Measurements from ENCODE around the gene CA5A.
A peak's percentile ranks its signal among the peaks of the same experiment; 100 is the strongest.
"Not testable (repeated sequence)": the region's sequence is repeated elsewhere in the genome, so short reads cannot be mapped to it uniquely, and the experiment has no call there.

Gene CA5A

DNA sequence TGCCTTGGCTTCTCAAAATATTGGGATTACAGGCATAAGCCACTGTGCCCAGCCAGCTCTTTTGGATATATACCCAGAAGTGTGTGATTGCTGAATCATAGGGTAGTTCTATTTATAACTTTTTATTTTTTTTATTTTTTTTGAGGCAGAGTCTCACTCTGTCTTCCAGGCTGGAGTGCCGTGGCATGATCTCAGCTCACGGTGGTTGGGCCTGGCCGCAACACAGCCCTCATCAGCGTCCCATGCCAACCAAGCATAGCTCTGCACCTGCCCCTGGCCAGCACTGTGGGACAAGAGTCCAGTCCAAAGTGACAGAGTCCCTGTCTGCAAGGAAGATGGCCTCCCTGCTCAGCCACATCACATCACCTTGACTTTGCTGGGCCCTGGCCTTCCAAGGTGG lies 42.3 kb downstream of the CA5A start:
- not testable (repeated sequence) for DNase-seq (ENCODE audit: low spot score)

DNA sequence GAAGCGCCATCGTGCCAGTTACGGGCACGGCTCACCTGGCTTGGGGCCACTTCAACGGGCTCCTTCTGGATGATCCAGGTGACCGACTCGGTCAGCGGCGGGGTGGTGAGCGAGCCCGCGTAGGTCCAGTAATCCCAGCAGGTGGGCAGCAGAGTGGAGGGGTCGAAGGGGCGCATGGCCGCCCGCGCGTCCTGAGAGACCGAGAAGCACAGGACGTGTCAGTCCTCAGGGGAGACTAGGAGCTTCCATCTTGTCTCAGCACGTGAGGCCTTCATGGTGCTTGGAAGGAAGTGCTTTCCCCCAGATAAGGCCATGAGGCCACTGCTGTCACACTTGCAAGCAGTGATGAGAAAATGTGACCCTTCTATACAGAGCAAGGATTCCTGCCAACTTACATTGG lies 44.6 kb downstream of the CA5A start:
- DNase-seq (ENCODE audit: low spot score) = no peak

DNA sequence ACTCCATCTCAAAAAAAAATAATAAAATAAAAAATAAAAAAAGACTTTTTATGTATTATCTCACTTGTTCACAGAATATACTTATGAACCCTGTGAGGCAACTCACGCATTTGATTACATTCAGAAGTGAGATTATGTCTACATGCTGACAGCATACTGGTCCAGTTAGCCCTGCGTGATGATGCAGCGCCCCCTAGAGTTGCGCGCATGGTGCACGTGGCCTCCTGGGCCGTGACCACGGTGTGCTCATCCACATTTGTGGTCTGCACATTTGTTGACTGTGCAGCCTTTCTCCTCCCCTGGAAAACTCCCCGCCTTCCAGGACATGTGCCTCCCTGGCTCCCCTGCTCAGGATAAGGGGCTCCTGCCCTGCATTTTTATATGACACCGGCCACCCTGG lies 46.6 kb downstream of the CA5A start:
- DNase-seq (ENCODE audit: low spot score) = not testable (repeated sequence)

DNA sequence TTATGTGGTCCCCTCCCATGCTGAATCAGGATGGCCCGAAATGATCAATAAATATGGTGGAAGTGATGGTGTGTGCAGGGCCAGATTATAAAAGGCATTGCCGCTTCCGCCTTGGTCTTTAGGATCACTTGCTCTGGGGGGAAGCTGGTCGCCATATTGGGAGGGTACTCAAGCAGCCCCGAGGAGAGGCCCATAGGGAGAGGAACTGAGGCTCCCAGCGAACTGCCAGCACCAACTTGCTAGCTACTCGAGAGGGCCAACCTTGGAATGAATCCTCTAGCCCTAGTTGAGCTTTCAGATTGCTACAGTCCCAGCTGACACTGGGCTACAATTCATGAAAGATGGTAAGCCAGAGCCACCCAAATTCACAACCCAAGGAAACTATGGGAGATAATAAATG lies 48.0 kb downstream of the CA5A start:
- not testable (repeated sequence) for DNase-seq (ENCODE audit: low spot score)

DNA sequence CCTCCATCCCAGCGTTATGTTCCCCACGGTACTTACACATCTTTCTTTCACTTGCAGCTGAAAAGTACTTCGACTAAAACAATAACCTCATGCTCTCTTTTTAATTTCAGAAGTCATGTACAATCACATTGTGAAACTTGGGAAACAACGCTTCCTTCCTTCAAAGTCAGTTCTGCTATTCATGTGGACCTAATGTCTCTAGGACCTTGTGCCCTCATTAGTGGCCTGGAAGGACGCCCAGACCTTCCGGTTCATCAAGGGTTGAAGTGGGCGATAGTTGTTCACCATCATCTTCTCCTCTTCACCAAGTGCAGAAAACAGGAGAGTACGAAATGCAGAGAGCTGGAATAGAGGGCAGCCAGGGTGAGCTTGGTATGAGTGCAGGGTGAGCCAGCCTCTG lies 48.4 kb downstream of the CA5A start:
- not testable (repeated sequence) for DNase-seq (ENCODE audit: low spot score)

DNA sequence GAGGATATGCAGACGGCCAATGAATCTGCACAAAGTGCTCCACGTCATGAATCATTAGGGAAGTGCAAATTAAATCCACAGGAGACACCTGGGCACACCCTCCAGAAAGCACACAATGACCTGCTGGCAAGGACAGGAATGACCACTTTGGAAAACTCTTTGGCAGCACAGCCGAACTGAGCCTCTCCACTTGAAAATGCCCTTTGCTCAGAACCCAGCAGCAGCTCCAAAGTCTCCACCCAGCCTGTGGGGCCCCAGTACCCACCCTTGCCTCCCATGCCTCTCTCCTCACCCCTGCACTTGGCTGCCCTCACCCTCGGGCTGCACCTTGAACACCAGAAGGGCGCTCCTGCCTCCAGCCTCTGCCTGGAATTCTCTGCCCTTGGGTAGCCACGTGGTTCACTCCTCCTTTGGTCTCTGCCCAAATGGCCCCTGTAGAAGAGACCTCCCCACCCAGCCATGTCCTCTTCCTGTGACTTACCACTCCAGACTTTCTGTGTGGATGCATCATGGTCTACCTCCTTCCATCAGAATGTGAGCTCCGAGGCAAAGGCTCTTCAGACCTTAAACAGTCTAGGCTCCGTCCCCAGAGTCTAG lies 50.9 kb downstream of the CA5A start:
- not testable (repeated sequence) for DNase-seq (ENCODE audit: low spot score)

DNA sequence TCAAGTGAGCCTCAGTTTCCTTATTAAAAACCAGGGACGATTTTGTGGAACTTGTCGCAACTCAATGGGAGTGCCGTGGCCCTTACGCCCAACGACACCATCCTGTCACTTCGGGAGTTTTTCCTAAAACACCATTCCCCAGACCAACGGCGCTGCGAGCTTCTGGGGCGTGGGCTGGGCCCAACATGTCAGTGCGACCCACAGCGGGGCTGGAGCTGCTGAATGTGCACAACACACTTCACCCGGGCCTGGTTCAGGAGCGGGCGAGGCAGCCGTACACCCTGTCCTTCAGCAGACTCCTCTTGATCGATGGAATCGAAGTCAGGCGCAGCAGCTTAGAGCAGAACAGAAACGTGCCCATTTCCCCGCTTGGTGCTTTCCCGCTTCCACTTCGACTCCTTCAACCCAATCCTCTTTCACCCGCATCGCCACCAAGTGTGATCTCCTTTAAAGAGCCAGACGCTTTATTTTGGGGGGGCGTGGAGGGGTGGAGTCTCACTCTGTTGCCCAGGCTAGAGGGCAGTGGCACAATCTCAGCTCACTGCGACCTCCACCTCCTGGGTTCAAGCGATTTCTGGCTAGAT lies 53.8 kb downstream of the CA5A start:
- no peak for DNase-seq (ENCODE audit: low spot score)

DNA sequence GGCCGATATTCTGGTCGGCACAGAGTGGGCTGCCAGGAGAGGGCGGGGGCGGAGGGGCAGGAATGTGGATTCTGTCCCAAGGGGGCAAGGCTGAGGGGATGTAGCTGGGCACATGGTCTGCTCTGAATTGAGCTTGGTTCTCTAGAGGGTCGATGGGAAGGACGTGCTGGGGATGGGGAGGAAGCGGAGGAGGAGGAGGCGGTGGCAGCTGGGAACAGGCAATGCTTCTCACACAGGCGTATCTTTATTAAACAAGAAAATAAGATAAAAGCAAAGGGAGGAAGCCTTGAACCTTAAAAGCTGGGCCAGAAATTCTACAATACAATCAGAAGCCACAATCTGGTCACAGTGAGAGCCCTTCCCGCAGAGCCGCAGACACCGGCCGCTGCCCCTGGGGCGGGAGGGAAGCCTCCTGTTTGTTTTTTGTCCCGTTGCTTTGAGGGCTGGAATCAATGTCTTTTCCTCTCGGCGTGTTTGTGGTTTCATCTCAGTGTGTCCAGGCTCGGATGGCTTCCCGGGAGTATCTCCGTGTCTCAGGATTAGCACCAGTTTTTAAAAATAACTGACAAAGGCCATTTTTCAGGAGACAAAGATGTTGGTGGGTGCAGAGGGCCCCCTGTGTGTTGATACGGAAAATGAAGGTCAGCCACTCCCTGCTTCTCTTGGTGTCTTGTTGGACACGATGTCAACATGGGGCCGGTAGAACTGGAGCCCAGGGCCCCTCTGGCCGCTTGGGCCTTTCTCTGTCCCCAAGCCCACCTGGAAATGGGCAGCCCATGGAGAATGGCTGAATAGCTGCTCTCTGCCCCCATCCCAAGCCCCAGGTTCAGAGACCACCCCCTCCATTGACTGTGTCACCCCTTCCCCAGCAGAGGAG lies 54.8 kb downstream of the CA5A start:
- DNase-seq (ENCODE audit: low spot score) = no peak

DNA sequence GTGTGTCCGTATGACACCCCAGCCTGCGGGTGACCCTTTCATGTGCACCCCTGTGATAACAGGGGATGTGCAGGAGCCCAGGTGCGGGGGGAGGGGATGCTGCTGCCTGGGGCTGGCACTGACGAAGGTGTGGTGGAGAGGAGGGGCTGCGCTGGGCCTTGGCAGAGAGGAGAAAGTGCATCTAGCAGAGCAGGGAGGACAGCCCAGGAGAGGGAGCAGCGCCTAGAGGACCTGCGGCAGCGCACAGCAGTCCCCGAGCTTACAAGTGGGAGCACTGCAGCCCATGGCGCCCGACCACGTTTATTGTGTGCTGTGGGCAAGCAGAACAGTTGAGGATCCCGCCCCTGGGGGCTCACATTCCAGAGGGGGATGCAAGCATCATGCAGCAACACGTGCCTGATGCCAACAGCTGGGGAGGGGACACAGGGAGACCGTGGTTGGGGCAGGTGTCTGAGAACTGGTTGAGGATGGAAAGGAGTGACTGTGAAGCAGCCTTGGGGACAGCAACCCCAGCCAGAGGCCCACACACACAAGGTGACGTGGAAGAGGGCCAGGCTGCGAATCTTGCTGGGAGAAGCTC lies 56.1 kb downstream of the CA5A start:
- no peak for DNase-seq (ENCODE audit: low spot score)

DNA sequence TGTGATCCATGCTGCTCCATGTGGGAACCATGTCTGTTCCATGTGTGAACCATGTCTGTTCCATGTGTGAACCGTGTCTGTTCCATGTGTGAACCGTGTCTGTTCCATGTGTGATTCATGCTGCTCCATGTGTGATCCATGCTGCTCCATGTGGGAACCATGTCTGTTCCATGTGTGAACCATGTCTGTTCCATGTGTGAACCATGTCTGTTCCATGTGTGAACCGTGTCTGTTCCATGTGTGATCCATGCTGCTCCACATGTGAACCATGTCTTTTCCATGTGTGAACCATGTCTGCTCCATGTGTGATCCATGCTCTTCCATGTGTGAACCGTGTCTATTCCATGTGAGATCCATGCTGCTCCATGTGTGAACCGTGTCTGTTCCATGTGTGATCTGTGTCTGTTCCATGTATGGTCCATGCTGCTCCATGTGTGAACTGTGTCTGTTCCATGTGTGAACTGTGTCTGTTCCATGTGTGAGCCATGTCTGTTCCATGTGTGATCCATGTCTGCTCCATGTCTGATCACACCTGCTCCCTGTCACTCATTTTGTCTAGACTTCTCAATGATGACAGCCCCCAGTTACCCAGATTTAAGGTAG lies 56.8 kb downstream of the CA5A start:
- DNase-seq (ENCODE audit: low spot score) = not testable (repeated sequence)

DNA sequence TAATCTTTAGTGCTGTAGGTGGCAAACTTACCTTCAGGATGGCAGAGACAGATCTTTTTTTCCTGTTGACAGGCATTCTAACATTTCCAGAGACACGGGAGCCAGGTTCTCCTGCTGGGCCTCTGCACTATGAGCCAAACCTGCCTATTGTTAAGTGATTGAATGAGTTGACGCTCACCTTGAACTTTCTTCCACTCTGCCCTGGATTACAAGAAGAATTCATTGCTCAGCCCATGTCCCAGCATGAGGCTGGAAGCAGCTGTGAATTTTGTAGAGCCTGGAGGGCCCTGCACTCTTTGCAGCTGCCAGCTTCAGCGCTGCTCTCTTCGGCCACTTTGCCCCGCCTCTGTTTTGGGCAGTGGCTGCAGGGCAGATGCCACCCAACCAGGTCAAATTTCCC lies 57.6 kb downstream of the CA5A start:
- no peak for DNase-seq (ENCODE audit: low spot score)

DNA sequence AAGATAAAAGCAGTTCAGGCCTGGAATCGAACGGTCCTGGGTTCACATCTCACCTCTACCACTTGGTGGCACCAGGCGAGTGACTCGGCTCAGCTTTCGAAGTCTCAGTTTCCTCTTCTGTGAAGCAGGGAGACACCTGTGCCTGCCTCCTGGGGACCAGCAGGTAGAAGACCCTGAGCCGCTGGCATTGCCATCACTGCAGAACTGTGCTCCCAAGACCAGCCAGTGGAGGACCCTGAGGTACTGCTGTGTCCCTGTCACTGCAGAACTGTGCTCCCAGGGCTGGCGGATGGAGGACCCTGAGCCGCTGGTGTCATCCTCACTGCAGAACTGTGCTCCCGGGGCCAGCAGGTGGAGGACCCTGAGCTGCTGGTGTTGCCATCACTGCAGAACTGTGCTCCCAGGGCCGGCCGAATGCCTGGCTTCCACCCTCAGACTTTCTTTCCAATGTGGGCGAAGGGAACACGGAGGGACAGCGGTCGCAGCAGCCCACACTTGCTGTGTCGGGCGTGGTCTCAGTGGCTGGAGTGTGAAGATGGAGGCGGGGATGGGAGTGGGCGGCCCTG lies 58.3 kb downstream of the CA5A start:
- DNase-seq (ENCODE audit: low spot score) = peak; percentile 20

DNA sequence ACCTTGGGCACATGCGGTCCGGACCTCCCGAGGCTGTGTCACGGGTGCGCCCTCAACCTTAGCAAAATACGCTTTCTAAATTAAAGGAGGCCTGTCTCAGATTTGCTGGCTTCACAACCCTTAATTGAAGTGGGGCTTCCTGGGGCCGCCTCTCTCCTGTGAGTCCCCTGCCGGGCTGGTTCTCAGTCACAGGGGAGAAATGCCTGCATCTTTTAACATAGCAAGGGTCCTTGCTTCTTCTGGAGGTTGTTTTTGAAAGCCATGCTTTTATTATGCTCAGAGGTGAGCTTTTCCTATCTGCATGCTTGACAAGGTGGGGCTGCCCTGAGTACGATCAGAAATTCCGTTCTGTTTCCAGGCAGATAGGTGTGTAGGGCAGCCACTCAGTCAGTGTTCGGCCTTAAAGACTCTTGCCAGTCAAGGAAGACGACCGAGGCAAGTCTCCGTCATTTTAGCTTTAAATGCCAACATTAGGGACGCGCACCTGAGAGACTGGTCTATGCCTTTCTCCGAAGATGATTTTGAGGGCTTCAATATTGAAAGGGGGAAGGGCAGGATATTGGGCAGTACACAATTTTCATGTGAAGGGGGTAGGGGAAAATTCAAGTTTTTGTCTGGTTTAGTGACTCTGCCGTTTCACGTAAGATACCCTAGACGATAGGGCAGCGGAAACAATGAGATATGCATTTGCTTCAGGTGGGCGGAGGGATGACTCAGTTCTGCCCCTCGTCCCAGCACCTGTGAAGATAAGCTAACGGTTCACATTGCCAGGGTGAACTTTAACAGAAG lies 61.5 kb downstream of the CA5A start:
- DNase-seq (ENCODE audit: low spot score) = no peak

DNA sequence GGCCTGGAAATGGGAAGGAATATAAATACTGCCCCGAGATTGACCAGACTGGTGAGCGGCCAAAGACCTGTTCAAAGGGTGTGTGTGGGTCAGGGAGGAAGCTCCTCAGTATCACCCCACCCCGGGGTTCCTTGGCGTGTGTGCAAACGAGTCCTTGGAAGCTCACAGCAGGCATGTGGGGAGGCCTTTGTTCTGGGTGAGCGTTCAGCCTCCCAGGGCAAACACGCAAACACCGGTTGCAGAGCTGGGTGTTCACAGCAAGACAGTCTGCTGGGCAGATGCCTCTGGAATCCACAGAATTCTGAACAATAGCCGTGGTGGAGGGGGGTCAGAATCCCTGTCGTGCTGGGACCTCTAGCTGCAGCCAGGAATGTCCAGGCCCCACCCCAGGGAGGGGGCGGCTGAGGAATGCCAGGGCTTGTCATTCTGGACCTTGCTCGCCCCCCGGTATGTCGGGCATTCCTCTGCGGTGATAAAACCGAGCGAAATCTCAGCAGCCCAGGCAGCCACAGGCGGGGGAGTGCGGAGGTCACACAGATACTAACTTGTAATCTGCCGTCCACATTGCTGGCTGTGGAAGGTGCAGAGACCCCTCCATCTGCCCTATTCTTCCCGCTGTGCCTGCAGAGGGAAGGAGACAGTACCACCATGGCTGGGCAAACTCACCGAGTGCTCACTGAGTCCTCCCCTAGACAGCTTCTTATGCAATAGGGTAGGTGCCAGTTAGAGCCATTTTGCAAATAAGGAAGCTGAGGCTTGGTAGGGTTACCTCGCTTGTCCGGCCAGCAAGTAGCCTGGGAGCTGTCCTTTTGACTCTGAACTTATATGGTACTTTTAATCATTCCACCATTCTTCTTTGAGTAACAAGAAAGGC lies 65.7 kb downstream of the CA5A start:
- DNase-seq (ENCODE audit: low spot score) = peak; percentile 35

DNA sequence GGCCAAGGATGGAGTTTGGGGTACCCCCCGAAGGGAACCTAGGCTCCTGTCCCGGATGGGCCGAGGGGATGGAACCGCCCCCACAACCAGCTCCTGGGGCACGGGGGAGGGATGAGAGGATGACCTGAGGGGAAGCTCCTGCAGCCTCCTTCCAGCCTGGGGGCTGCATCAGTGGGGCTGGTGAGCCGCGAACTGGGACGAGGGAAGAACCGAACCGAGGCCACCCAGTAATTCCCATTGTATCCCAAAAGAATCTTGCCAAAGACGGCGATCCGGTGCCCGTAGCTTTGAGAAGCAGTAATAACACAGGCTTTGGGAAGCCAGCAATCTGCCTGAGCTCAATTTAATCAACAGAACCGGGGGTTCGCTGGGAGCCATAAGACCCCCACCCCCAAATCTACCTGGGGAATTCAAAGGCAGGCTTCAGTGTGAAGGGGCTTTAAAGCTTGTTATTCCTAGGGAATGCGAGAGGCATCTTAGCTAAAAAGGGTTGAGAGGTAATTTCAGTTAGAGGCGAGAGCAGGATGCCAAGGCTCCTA lies 66.4 kb downstream of the CA5A start:
- DNase-seq (ENCODE audit: low spot score) = not testable (repeated sequence)

DNA sequence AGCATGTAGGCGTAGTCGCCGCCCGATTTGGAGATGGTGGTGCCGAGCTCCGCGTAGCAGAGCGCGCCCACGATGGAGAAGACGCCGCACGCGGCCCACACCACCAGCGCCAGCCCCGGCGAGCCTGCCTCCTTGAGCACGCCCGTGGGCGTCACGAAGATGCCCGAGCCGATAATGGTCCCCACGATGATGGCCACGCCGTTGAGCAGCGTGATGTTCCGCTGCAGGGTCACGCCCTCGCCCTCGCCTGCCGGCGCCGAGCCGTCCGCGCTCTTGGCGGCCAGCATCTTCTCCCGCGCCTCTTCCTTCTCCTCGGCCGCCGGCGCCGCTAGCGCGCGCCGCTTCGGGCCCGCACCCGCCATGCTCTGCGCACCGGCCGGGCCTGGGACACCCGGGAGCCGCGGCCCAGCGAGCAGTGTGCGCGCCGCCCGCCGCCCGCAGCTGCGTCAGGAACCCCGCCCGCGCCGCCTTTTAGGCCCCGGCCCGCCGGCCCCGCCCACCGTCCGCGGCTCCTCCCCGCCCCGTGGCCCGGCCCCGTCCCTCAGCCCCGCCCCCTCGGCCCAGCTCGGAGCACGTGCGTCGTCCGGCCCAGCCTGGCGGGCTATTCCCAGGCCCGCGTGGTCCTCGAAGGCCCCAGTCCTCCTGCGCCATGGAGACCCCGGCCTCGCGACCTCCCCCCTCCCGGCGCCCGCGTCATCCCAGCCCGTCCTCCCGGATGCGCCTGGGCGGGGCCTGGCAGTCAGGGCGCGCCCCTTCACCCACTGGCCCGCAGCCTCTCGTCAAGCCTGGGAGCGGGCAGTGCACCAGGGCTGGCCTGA lies 67.1 kb downstream of the CA5A start, which contains the start of gene SLC7A5:
Gene SLC7A5 (minus strand): TSS at position 447 of the 818 bp plus-strand sequence. CDS start 85 bp downstream, at position 362.
- peak; percentile 92 for DNase-seq (ENCODE audit: low spot score)

DNA sequence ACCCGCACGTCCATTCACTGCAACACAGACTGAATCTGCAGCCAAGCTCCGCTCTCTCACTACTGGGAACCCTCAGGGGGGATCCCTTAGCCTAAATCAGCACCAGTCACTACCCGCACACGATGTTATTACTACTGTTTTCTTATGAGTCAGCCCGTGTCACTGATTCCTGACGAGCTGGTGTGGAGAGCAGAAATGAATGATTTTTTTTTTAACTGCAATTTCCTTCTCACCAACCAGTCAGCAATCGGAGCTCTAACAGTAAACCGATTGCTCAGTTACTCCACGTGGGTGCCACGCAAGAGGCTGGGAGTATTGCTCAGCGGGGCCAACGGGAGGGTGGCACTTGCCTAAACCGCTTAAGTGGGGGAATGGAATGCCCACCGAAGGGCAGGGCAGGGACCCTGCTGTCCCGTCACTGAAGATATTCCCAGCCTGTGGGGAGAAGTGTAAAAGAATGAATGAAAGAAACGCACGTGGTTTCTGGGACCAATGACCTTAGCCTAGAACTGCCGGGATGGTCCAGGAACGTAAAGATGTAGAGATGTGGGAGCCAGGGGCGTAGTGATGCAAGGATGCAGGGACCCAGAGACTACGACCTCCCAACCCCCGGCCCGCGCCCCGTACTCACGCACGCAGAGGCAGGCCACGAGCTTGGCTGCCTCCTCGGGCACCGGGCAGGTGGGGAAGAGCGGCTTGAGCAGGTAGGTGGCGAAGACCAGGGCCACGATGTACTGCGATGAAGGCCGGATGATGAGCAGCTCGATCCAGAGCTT lies 67.9 kb downstream of the CA5A start:
- peak; percentile 51 for DNase-seq (ENCODE audit: low spot score)

DNA sequence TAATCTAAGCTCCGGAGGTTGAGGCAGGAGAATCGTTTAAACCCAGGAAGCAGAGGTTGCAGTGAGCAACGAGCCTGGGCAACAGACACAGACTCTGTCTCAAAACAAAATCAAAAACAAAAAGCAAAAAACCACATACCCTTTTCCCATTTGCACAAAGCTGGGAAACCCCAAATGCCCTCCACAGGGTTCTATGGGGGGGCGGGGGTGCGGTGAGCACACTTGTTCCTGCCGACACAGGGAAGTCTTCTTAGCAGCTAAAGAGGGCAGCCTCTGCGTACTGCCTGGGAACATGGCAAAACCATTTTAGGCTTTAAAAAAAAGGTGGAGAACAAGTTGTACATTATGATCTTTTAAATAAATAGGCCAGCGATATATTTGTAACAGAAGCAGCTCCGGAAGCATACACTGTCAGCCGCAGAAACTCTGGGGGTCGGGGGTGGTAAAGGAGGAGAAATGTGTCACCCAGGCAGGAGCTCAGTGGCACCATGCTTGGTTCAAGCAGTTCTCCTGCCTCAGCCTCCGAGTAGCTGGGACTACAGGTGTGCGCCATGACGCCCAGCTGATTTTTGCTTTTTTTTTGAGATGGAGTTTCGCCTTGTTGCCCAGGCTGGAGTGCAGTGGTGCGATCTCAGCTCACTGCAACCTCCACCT lies 70.3 kb downstream of the CA5A start:
- not testable (repeated sequence) for DNase-seq (ENCODE audit: low spot score)

All from GM03348 (cell line).